Duodenal mucosa (tissue), 2 donors: ENCODE measurements around the gene DET1.
"Not testable (repeated sequence)": the region's sequence is repeated elsewhere in the genome, so short reads cannot be mapped to it uniquely, and the experiment has no call there.

Experiments
- H3K27ac ChIP-seq: one replicate; pipeline ENCODE4 v1.7.0; 2013; ENCODE audit warnings: low read depth, low read length
- H3K27me3 ChIP-seq, 2 donors: one replicate each; pipeline ENCODE4 v1.7.0; 2013; ENCODE audit warnings: low read length in 2 of 2, control low read depth in 1 of 2; ENCODE audit not compliant: insufficient read depth in 2 of 2, control insufficient read depth in 1 of 2
- H3K36me3 ChIP-seq, 2 donors: one replicate each; pipeline ENCODE4 v1.7.0; 2013; ENCODE audit warnings: low read length in 2 of 2, control low read depth in 1 of 2; ENCODE audit not compliant: insufficient read depth in 2 of 2, control insufficient read depth in 1 of 2
- H3K4me1 ChIP-seq, 2 donors: one replicate each; pipeline ENCODE4 v1.7.0; 2013; ENCODE audit warnings: low read length in 2 of 2, control low read depth in 1 of 2; ENCODE audit not compliant: insufficient read depth in 2 of 2, control insufficient read depth in 1 of 2
- H3K4me3 ChIP-seq, 2 donors: one replicate each; pipeline ENCODE4 v1.7.0; 2013; ENCODE audit warnings: low read length in 2 of 2, low read depth in 1 of 2
- H3K9ac ChIP-seq, 2 donors: one replicate each; pipeline ENCODE4 v1.7.0; 2013; ENCODE audit warnings: low read length in 2 of 2, low read depth in 1 of 2
- H3K9me3 ChIP-seq, 2 donors: one replicate each; pipeline ENCODE4 v1.7.0; 2013; ENCODE audit warnings: low read length in 2 of 2, control low read depth in 1 of 2; ENCODE audit not compliant: control insufficient read depth in 1 of 2

The DET1 gene

GRCh38 chr15:88525418-88525817, 21.1 kb downstream of the DET1 start:
- H3K4me3 ChIP-seq = no peak overlapping the region
- H3K36me3 ChIP-seq = peaks cover 19 to 42% of the 10 kb centered on the region in 2 donors
- no peaks in the 10 kb centered on the region for H3K9me3 ChIP-seq
- no peaks in the 10 kb centered on the region for H3K27me3 ChIP-seq
- H3K4me1 ChIP-seq = no peaks in the 10 kb centered on the region
- no peak overlapping the region for H3K27ac ChIP-seq
- H3K9ac ChIP-seq = no peak overlapping the region

GRCh38 chr15:88524094-88524493, 22.4 kb downstream of the DET1 start:
- H3K27me3 ChIP-seq, H3K4me1 ChIP-seq, H3K27ac ChIP-seq, H3K9ac ChIP-seq, H3K4me3 ChIP-seq, H3K9me3 ChIP-seq: not testable (repeated sequence)
- H3K36me3 ChIP-seq = peaks cover 12 to 30% of the 10 kb centered on the region in 2 donors

- H3K4me3 ChIP-seq = no peak overlapping the region
- no peaks in the 10 kb centered on the region for H3K4me1 ChIP-seq
- no peak overlapping the region for H3K9ac ChIP-seq
- no peak overlapping the region for H3K27ac ChIP-seq
- no peaks in the 10 kb centered on the region for H3K9me3 ChIP-seq
- H3K36me3 ChIP-seq = peaks cover 0 to 9% of the 10 kb centered on the region in 2 donors
- H3K27me3 ChIP-seq = no peaks in the 10 kb centered on the region
These were observed 27.6 kb downstream of the DET1 start for GRCh38 chr15:88518903-88519302.

- no peak overlapping the region for H3K27ac ChIP-seq
- H3K27me3 ChIP-seq = no peaks in the 10 kb centered on the region
- H3K4me3 ChIP-seq = no peak overlapping the region
- no peak overlapping the region for H3K9ac ChIP-seq
- no peaks in the 10 kb centered on the region for H3K4me1 ChIP-seq
- H3K9me3 ChIP-seq = no peaks in the 10 kb centered on the region
- H3K36me3 ChIP-seq = peaks cover 17 to 38% of the 10 kb centered on the region in 2 donors
These were observed 33.3 kb downstream of the DET1 start for GRCh38 chr15:88513195-88513594.

GRCh38 chr15:88512601-88513000, 33.9 kb downstream of the DET1 start:
- Histone ChIP-seq H3K9ac (no peak overlapping the region), H3K36me3 (peaks cover 17 to 40% of the 10 kb centered on the region in 2 donors), H3K27ac (no peak overlapping the region), H3K27me3 (no peaks in the 10 kb centered on the region), H3K4me1 (no peaks in the 10 kb centered on the region), H3K4me3 (no peak overlapping the region), H3K9me3 (no peaks in the 10 kb centered on the region)

- Histone ChIP-seq H3K36me3 (peaks cover 17 to 42% of the 10 kb centered on the region in 2 donors), H3K27me3 (no peaks in the 10 kb centered on the region), H3K4me3 (no peak overlapping the region), H3K27ac (no peak overlapping the region), H3K9me3 (no peaks in the 10 kb centered on the region), H3K9ac (no peak overlapping the region), H3K4me1 (no peaks in the 10 kb centered on the region)
These were observed 34.4 kb downstream of the DET1 start for GRCh38 chr15:88512078-88512477.

GRCh38 chr15:88511161-88511560, 35.3 kb downstream of the DET1 start:
- H3K9ac ChIP-seq = no peak overlapping the region
- no peaks in the 10 kb centered on the region for H3K27me3 ChIP-seq
- H3K4me1 ChIP-seq = no peaks in the 10 kb centered on the region
- no peaks in the 10 kb centered on the region for H3K9me3 ChIP-seq
- H3K36me3 ChIP-seq = peaks cover 17 to 42% of the 10 kb centered on the region in 2 donors
- H3K27ac ChIP-seq = no peak overlapping the region
- no peak overlapping the region for H3K4me3 ChIP-seq

- no peaks in the 10 kb centered on the region for H3K9me3 ChIP-seq
- no peaks in the 10 kb centered on the region for H3K27me3 ChIP-seq
- H3K4me1 ChIP-seq = no peaks in the 10 kb centered on the region
- H3K36me3 ChIP-seq = peaks cover 17 to 47% of the 10 kb centered on the region in 2 donors
- H3K27ac ChIP-seq = no peak overlapping the region
- H3K4me3 ChIP-seq = no peak overlapping the region
- H3K9ac ChIP-seq = no peak overlapping the region
These were observed 36.5 kb downstream of the DET1 start for GRCh38 chr15:88509964-88510363.

GRCh38 chr15:88509321-88509720, 37.2 kb downstream of the DET1 start:
- no peaks in the 10 kb centered on the region for H3K4me1 ChIP-seq
- peaks cover 17 to 47% of the 10 kb centered on the region in 2 donors for H3K36me3 ChIP-seq
- no peaks in the 10 kb centered on the region for H3K9me3 ChIP-seq
- H3K27me3 ChIP-seq = no peaks in the 10 kb centered on the region
- H3K9ac ChIP-seq = no peak overlapping the region
- no peak overlapping the region for H3K4me3 ChIP-seq
- H3K27ac ChIP-seq = no peak overlapping the region

- H3K27ac ChIP-seq = no peak overlapping the region
- H3K9ac ChIP-seq = no peak overlapping the region
- no peaks in the 10 kb centered on the region for H3K27me3 ChIP-seq
- no peak overlapping the region for H3K4me3 ChIP-seq
- H3K9me3 ChIP-seq = no peaks in the 10 kb centered on the region
- no peaks in the 10 kb centered on the region for H3K4me1 ChIP-seq
- peaks cover 9 to 39% of the 10 kb centered on the region in 2 donors for H3K36me3 ChIP-seq
These were observed 39.9 kb downstream of the DET1 start for GRCh38 chr15:88506628-88507027.

GRCh38 chr15:88505721-88506120, 40.8 kb downstream of the DET1 start:
- H3K9me3 ChIP-seq = no peaks in the 10 kb centered on the region
- no peak overlapping the region for H3K4me3 ChIP-seq
- H3K9ac ChIP-seq = no peak overlapping the region
- no peaks in the 10 kb centered on the region for H3K27me3 ChIP-seq
- H3K4me1 ChIP-seq = no peaks in the 10 kb centered on the region
- no peak overlapping the region for H3K27ac ChIP-seq
- H3K36me3 ChIP-seq = peaks cover 8 to 30% of the 10 kb centered on the region in 2 donors
